Naive thymus-derived CD8-positive, alpha-beta T cell (primary cell): ENCODE results near the gene EVI5. TPM values are rescaled to one million over a fixed set of nuclear protein-coding genes. Genes with fewer than 3 reads are reported as not detected.

Experiments used
- ATAC-seq, 2 donors: fragments of 150-1000 bp; cut with Tn5 transposase in 1 of 2; sonication (Bioruptor Pico), chemical (Tn5 transposase) in 1 of 2; 1 replicate in 1 of 2; 2 replicates in 1 of 2; pipeline ENCODE4 v1.10.0; 2021; ENCODE audit warnings: mild to moderate bottlenecking in 2 of 2, moderate library complexity in 2 of 2
- POLR2A ChIA-PET: fragments of 350-600 bp; sonication (Branson Sonifier 250); formaldehyde crosslinking; loops from one replicate; lab custom pipeline; 2021; ENCODE audit warnings: antibody characterized with exemption; lab: Charles Lee
- DNase-seq, 10 donors: peaks; one replicate each; pipeline versions ENCODE4 v3.0.0 to v3.0.0-alpha.2; 2020 to 2022
- H3K27ac Mint-ChIP-seq, 10 donors: one replicate each; pipeline ENCODE4 v1.8.0; 2020 to 2022; ENCODE audit warnings: mild to moderate bottlenecking in 10 of 10, mixed read lengths in 10 of 10, moderate library complexity in 4 of 10, inconsistent platforms in 1 of 10
- H3K27me3 Mint-ChIP-seq, 5 donors: one replicate each; pipeline ENCODE4 v1.8.0; 2021 to 2022; ENCODE audit warnings: mixed read lengths in 5 of 5
- H3K36me3 Mint-ChIP-seq, 3 donors: one replicate each; pipeline ENCODE4 v1.8.0; 2020 to 2022; ENCODE audit warnings: mixed read lengths in 3 of 3, mild to moderate bottlenecking in 2 of 3, inconsistent platforms in 1 of 3
- H3K4me1 Mint-ChIP-seq, 4 donors: one replicate each; pipeline ENCODE4 v1.8.0; 2021 to 2022; ENCODE audit warnings: mixed read lengths in 4 of 4
- H3K4me3 Mint-ChIP-seq, 10 donors: one replicate each; pipeline ENCODE4 v1.8.0; 2020 to 2022; ENCODE audit warnings: mild to moderate bottlenecking in 10 of 10, mixed read lengths in 10 of 10, moderate library complexity in 6 of 10, inconsistent platforms in 1 of 10
- H3K9me3 Mint-ChIP-seq, 9 donors: one replicate each; pipeline ENCODE4 v1.8.0; 2020 to 2022; ENCODE audit warnings: mixed read lengths in 9 of 9, mild to moderate bottlenecking in 3 of 9, inconsistent platforms in 1 of 9, moderate library complexity in 1 of 9
- polyA plus RNA-seq, 3 donors: library from polyadenylated mRNA; unstranded; fragments of 300-500 nt; fragmentation: Illumina TruSeq; gene quantifications; one replicate each; pipeline ENCODE4 v1.2.3, GENCODE V29; 2021
- total RNA-seq, 8 experiments: library from RNA in 2 of 8; stranded (reverse) in 2 of 8; gene quantifications; one replicate each; pipeline ENCODE4 v1.2.3 and lab custom pipeline; 2021 to 2026

The EVI5 gene
- total RNA-seq (1 to 10 TPM; 1.8 TPM), polyA plus RNA-seq (under 1 TPM; 0.18 to 0.99 (median 0.33) TPM), total RNA-seq (lab: John Stamatoyannopoulos, UW) (1.2 to 53.2 (median 1.8) reads per million in 6 experiments)

- peak within 1 kb of the TSS in 6 of 10 donors; percentile 1 to 67 (median 32) for H3K27ac Mint-ChIP-seq
- H3K27me3 Mint-ChIP-seq: peaks cover 11 to 56% (median 40%) of the 10 kb centered on the region in 5 donors
Observed at GRCh38 chr1:92784639-92785500, at the start of gene EVI5. EVI5 (minus strand) TSS chr1:92785108; CDS start chr1:92736546, 48,562 bp downstream.

GRCh38 chr1:92834617-92835016, 49.7 kb upstream of the EVI5 start:
- peaks cover 5 to 75% (median 25%) of the 10 kb centered on the region in 3 donors for H3K36me3 Mint-ChIP-seq
- H3K27ac Mint-ChIP-seq: peak overlapping the region; percentile 96 to 100 (median 98)
- H3K9me3 Mint-ChIP-seq: no peaks in the 10 kb centered on the region
- POLR2A ChIA-PET: interaction anchor here (0.7 kb wide), 1 partner anchor 127 kb away, joined by 4 read pairs; no protein-coding TSS in a partner anchor
- no peaks in the 10 kb centered on the region for H3K27me3 Mint-ChIP-seq
- DNase-seq (no peak), ATAC-seq (no peak)
- H3K4me3 Mint-ChIP-seq: peak overlapping the region; percentile 29 to 100 (median 98)
- peaks cover 26 to 79% (median 74%) of the 10 kb centered on the region in 4 donors for H3K4me1 Mint-ChIP-seq

More at GRCh38 chr1:92784639-92785500, at the start of gene EVI5:
- peak; percentile 35 to 75 (median 58) for DNase-seq
- Mint-ChIP-seq H3K9me3 (no peaks in the 10 kb centered on the region), H3K4me3 (peak within 1 kb of the TSS; percentile 72 to 86 (median 81)), H3K4me1 (peaks cover 3 to 28% (median 17%) of the 10 kb centered on the region in 4 donors), H3K36me3 (peaks cover 0 to 6% (median 0%) of the 10 kb centered on the region in 3 donors)
- ATAC-seq: peak; percentile 79 to 81
- POLR2A ChIA-PET: interaction anchor here (0.8 to 1.1 kb wide), 2 partner anchors 13 to 47 kb away, joined by 3 to 4 read pairs; partner anchors contain the start of gene RPL5

GRCh38 chr1:92833840-92834239, 48.9 kb upstream of the EVI5 start:
- DNase-seq: no peak
- peaks cover 5 to 67% (median 25%) of the 10 kb centered on the region in 3 donors for H3K36me3 Mint-ChIP-seq
- H3K27me3 Mint-ChIP-seq: no peaks in the 10 kb centered on the region

GRCh38 chr1:92832537-92833114, 47.7 kb upstream of the EVI5 start:
- H3K4me3 Mint-ChIP-seq: peak overlapping the region; percentile 94 to 100 (median 98)
- ATAC-seq (peak; percentile 5 to 10), DNase-seq (no peak)
- no peaks in the 10 kb centered on the region for H3K9me3 Mint-ChIP-seq
- peaks cover 21 to 60% (median 55%) of the 10 kb centered on the region in 4 donors for H3K4me1 Mint-ChIP-seq
- peak overlapping the region; percentile 96 to 100 (median 98) for H3K27ac Mint-ChIP-seq
- POLR2A ChIA-PET: interaction anchor here (0.8 to 2.6 kb wide), 15 partner anchors 8 to 752 kb away, joined by 3 to 34 read pairs (median 4); partner anchors contain the start of genes DIPK1A, DR1, EVI5 and MTF2
- H3K36me3 Mint-ChIP-seq: peaks cover 5 to 55% (median 25%) of the 10 kb centered on the region in 3 donors
- H3K27me3 Mint-ChIP-seq: no peaks in the 10 kb centered on the region

More at GRCh38 chr1:92833840-92834239, 48.9 kb upstream of the EVI5 start:
- POLR2A ChIA-PET: no interaction called here
- peak overlapping the region; percentile 94 to 100 (median 98) for H3K4me3 Mint-ChIP-seq
- ATAC-seq: no peak
- peak overlapping the region; percentile 96 to 100 (median 98) for H3K27ac Mint-ChIP-seq
- no peaks in the 10 kb centered on the region for H3K9me3 Mint-ChIP-seq
- peaks cover 26 to 72% (median 68%) of the 10 kb centered on the region in 4 donors for H3K4me1 Mint-ChIP-seq

GRCh38 chr1:92831762-92832536, 47.0 kb upstream of the EVI5 start, which contains the start of gene RPL5:
RPL5 (plus strand) TSS chr1:92832040; CDS start chr1:92832115, 75 bp downstream.
- H3K36me3 Mint-ChIP-seq: peaks cover 5 to 48% (median 23%) of the 10 kb centered on the region in 3 donors
- H3K27ac Mint-ChIP-seq: peak within 1 kb of the TSS; percentile 96 to 100 (median 98)
- ATAC-seq: peak; percentile 83 to 85
- POLR2A ChIA-PET: interaction anchor here (0.6 to 2.6 kb wide), 18 partner anchors 8 to 1808 kb away, joined by 3 to 34 read pairs (median 4); partner anchors contain the start of genes DIPK1A, DR1, EVI5 and MTF2
- no peaks in the 10 kb centered on the region for H3K9me3 Mint-ChIP-seq
- H3K4me3 Mint-ChIP-seq: peak within 1 kb of the TSS; percentile 94 to 100 (median 98)
- H3K4me1 Mint-ChIP-seq: peaks cover 18 to 53% (median 49%) of the 10 kb centered on the region in 4 donors
- DNase-seq: peak; percentile 91 to 100 (median 98)
- H3K27me3 Mint-ChIP-seq: no peaks in the 10 kb centered on the region

- H3K27ac Mint-ChIP-seq: peak overlapping the region in 5 of 10 donors; percentile 96 to 100 (median 97)
- no peaks in the 10 kb centered on the region for H3K9me3 Mint-ChIP-seq
- ATAC-seq (no peak), DNase-seq (no peak)
- POLR2A ChIA-PET: interaction anchor here (0.6 to 2.6 kb wide), 11 partner anchors 9 to 1807 kb away, joined by 3 to 34 read pairs (median 4); partner anchors contain the start of genes DIPK1A, DR1 and TMED5
- H3K4me1 Mint-ChIP-seq: peaks cover 18 to 47% (median 44%) of the 10 kb centered on the region in 4 donors
- H3K4me3 Mint-ChIP-seq: peak overlapping the region; percentile 18 to 100 (median 98)
- H3K36me3 Mint-ChIP-seq: peaks cover 5 to 42% (median 23%) of the 10 kb centered on the region in 3 donors
- H3K27me3 Mint-ChIP-seq: no peaks in the 10 kb centered on the region
Observed at GRCh38 chr1:92831368-92831761, 46.5 kb upstream of the EVI5 start.

- no peaks in the 10 kb centered on the region for H3K9me3 Mint-ChIP-seq
Observed at GRCh38 chr1:92826792-92827191, 41.9 kb upstream of the EVI5 start.

GRCh38 chr1:92822879-92823278, 38.0 kb upstream of the EVI5 start:
- POLR2A ChIA-PET: no interaction called here
- no peak overlapping the region for H3K27ac Mint-ChIP-seq
- no peak overlapping the region for H3K4me3 Mint-ChIP-seq
- H3K36me3 Mint-ChIP-seq: no peaks in the 10 kb centered on the region
- DNase-seq: no peak
- no peaks in the 10 kb centered on the region for H3K9me3 Mint-ChIP-seq
- ATAC-seq: no peak
- peaks cover 0 to 8% (median 3%) of the 10 kb centered on the region in 5 donors for H3K27me3 Mint-ChIP-seq
- H3K4me1 Mint-ChIP-seq: no peaks in the 10 kb centered on the region

More at GRCh38 chr1:92826792-92827191, 41.9 kb upstream of the EVI5 start:
- no peaks in the 10 kb centered on the region for H3K27me3 Mint-ChIP-seq
- H3K27ac Mint-ChIP-seq: no peak overlapping the region
- H3K4me1 Mint-ChIP-seq: peaks cover under 1 to 4% (median 2%) of the 10 kb centered on the region in 4 donors
- DNase-seq (no peak), ATAC-seq (no peak)
- H3K4me3 Mint-ChIP-seq: no peak overlapping the region
- POLR2A ChIA-PET: no interaction called here
- H3K36me3 Mint-ChIP-seq: peaks cover 0 to under 1% (median under 1%) of the 10 kb centered on the region in 3 donors

GRCh38 chr1:92820551-92820950, 35.6 kb upstream of the EVI5 start:
- H3K27me3 Mint-ChIP-seq: peaks cover 2 to 20% (median 7%) of the 10 kb centered on the region in 5 donors
- POLR2A ChIA-PET: no interaction called here
- ATAC-seq: no peak
- no peaks in the 10 kb centered on the region for H3K4me1 Mint-ChIP-seq
- H3K9me3 Mint-ChIP-seq: no peaks in the 10 kb centered on the region
- no peak overlapping the region for H3K27ac Mint-ChIP-seq
- no peak for DNase-seq
- no peaks in the 10 kb centered on the region for H3K36me3 Mint-ChIP-seq
- H3K4me3 Mint-ChIP-seq: no peak overlapping the region

GRCh38 chr1:92820024-92820423, 35.1 kb upstream of the EVI5 start:
- DNase-seq (no peak), ATAC-seq (no peak)
- no peaks in the 10 kb centered on the region for H3K9me3 Mint-ChIP-seq
- POLR2A ChIA-PET: no interaction called here
- H3K36me3 Mint-ChIP-seq: no peaks in the 10 kb centered on the region
- peaks cover 3 to 20% (median 7%) of the 10 kb centered on the region in 5 donors for H3K27me3 Mint-ChIP-seq
- H3K4me3 Mint-ChIP-seq: no peak overlapping the region
- no peaks in the 10 kb centered on the region for H3K4me1 Mint-ChIP-seq
- H3K27ac Mint-ChIP-seq: no peak overlapping the region

- H3K4me3 Mint-ChIP-seq: no peak overlapping the region
- no peaks in the 10 kb centered on the region for H3K9me3 Mint-ChIP-seq
- H3K27ac Mint-ChIP-seq: no peak overlapping the region
- peaks cover 5 to 20% (median 8%) of the 10 kb centered on the region in 5 donors for H3K27me3 Mint-ChIP-seq
- DNase-seq (peak in 4 of 10 donors; percentile 7 to 41 (median 24)), ATAC-seq (peak in 1 of 2 donors; percentile 48)
- no peaks in the 10 kb centered on the region for H3K4me1 Mint-ChIP-seq
- H3K36me3 Mint-ChIP-seq: no peaks in the 10 kb centered on the region
- POLR2A ChIA-PET: interaction anchor here (0.8 kb wide), 1 partner anchor 14 kb away, joined by 3 read pairs; the partner anchor contains the start of gene RPL5
Observed at GRCh38 chr1:92817986-92818764, 33.3 kb upstream of the EVI5 start.
